ENCODE results near the gene UQCRC2. TPM values are rescaled to one million over a fixed set of nuclear protein-coding genes. Genes with fewer than 3 reads are reported as not detected.

The UQCRC2 gene
- total and polyA plus RNA-seq, 2 donors from 2014 or later = 199 to 314 TPM

GRCh38 chr16:22012241-22012640, 59.1 kb downstream of the UQCRC2 start:
- TF ChIP-seq CTCF (IDR thresholded peaks at IDR 0.05; ENCODE audit: borderline replicate concordance, extremely low read depth, insufficient read depth) = no peak
- H3K27ac ChIP-seq (ENCODE audit: low read depth in 2 of 2, low read length in 2 of 2) = no peak overlapping the region
- H3K9me3 ChIP-seq (ENCODE audit: control insufficient read depth in 2 of 3, insufficient read depth in 1 of 3, low read length in 3 of 3) = no peaks in the 10 kb centered on the region
- no peak overlapping the region for H3K9ac ChIP-seq (ENCODE audit: low read length in 3 of 3)
- intact Hi-C loops (cut with DNase I) = no loop called here
- FAIRE-seq (no peak), DNase-seq (no peak)
- no peak overlapping the region for H3K4me3 ChIP-seq (ENCODE audit: low read length in 3 of 3)
- H3K36me3 ChIP-seq (ENCODE audit: control insufficient read depth in 2 of 3, insufficient read depth in 3 of 3, low read length in 3 of 3) = no peaks in the 10 kb centered on the region
- H3K4me1 ChIP-seq (ENCODE audit: control insufficient read depth in 2 of 3, insufficient read depth in 2 of 3, low read depth in 1 of 3, low read length in 3 of 3) = peaks cover 0 to 2% (median 0%) of the 10 kb centered on the region in 3 donors
- H3K27me3 ChIP-seq (ENCODE audit: control insufficient read depth, insufficient read depth, low read length) = no peaks in the 10 kb centered on the region

GRCh38 chr16:22013486-22013885, 60.3 kb downstream of the UQCRC2 start:
- FAIRE-seq = no peak
- H3K4me1 ChIP-seq (ENCODE audit: control insufficient read depth in 2 of 3, insufficient read depth in 2 of 3, low read depth in 1 of 3, low read length in 3 of 3) = peaks cover 0 to 2% (median 0%) of the 10 kb centered on the region in 3 donors
- DNase-seq = no peak

GRCh38 chr16:22014271-22014873, 61.2 kb downstream of the UQCRC2 start:
- DNase-seq (no peak), FAIRE-seq (no peak)
- no peaks in the 10 kb centered on the region for H3K27me3 ChIP-seq (ENCODE audit: control insufficient read depth, insufficient read depth, low read length)
- H3K27ac ChIP-seq (ENCODE audit: low read depth in 2 of 2, low read length in 2 of 2) = no peak overlapping the region
- H3K4me1 ChIP-seq (ENCODE audit: control insufficient read depth in 2 of 3, insufficient read depth in 2 of 3, low read depth in 1 of 3, low read length in 3 of 3) = no peaks in the 10 kb centered on the region
- H3K9ac ChIP-seq (ENCODE audit: low read length in 3 of 3) = no peak overlapping the region
- intact Hi-C loops (cut with DNase I) = no loop called here
- no peak overlapping the region for H3K4me3 ChIP-seq (ENCODE audit: low read length in 3 of 3)
- no peak for TF ChIP-seq CTCF (IDR thresholded peaks at IDR 0.05; ENCODE audit: borderline replicate concordance, extremely low read depth, insufficient read depth)
- H3K36me3 ChIP-seq (ENCODE audit: control insufficient read depth in 2 of 3, insufficient read depth in 3 of 3, low read length in 3 of 3) = no peaks in the 10 kb centered on the region
- no peaks in the 10 kb centered on the region for H3K9me3 ChIP-seq (ENCODE audit: control insufficient read depth in 2 of 3, insufficient read depth in 1 of 3, low read length in 3 of 3)

More at GRCh38 chr16:22013486-22013885, 60.3 kb downstream of the UQCRC2 start:
- no peaks in the 10 kb centered on the region for H3K27me3 ChIP-seq (ENCODE audit: control insufficient read depth, insufficient read depth, low read length)
- no peak overlapping the region for H3K27ac ChIP-seq (ENCODE audit: low read depth in 2 of 2, low read length in 2 of 2)
- no peak overlapping the region for H3K9ac ChIP-seq (ENCODE audit: low read length in 3 of 3)
- TF ChIP-seq CTCF (IDR thresholded peaks at IDR 0.05; ENCODE audit: borderline replicate concordance, extremely low read depth, insufficient read depth) = no peak
- intact Hi-C loops (cut with DNase I) = no loop called here
- no peaks in the 10 kb centered on the region for H3K36me3 ChIP-seq (ENCODE audit: control insufficient read depth in 2 of 3, insufficient read depth in 3 of 3, low read length in 3 of 3)
- no peaks in the 10 kb centered on the region for H3K9me3 ChIP-seq (ENCODE audit: control insufficient read depth in 2 of 3, insufficient read depth in 1 of 3, low read length in 3 of 3)
- no peak overlapping the region for H3K4me3 ChIP-seq (ENCODE audit: low read length in 3 of 3)

GRCh38 chr16:22016927-22017326, 63.8 kb downstream of the UQCRC2 start:
- intact Hi-C loops (cut with DNase I) = no loop called here
- no peaks in the 10 kb centered on the region for H3K4me1 ChIP-seq (ENCODE audit: control insufficient read depth in 2 of 3, insufficient read depth in 2 of 3, low read depth in 1 of 3, low read length in 3 of 3)

More at GRCh38 chr16:22016927-22017326, 63.8 kb downstream of the UQCRC2 start:
- no peak for FAIRE-seq
- no peak for DNase-seq
- Histone ChIP-seq H3K36me3 (ENCODE audit: control insufficient read depth in 2 of 3, insufficient read depth in 3 of 3, low read length in 3 of 3) (no peaks in the 10 kb centered on the region), H3K27ac (ENCODE audit: low read depth in 2 of 2, low read length in 2 of 2) (no peak overlapping the region), H3K27me3 (ENCODE audit: control insufficient read depth, insufficient read depth, low read length) (no peaks in the 10 kb centered on the region), H3K4me3 (ENCODE audit: low read length in 3 of 3) (no peak overlapping the region), H3K9ac (ENCODE audit: low read length in 3 of 3) (no peak overlapping the region), H3K9me3 (ENCODE audit: control insufficient read depth in 2 of 3, insufficient read depth in 1 of 3, low read length in 3 of 3) (no peaks in the 10 kb centered on the region)
- TF ChIP-seq CTCF (IDR thresholded peaks at IDR 0.05; ENCODE audit: borderline replicate concordance, extremely low read depth, insufficient read depth) = no peak

Data from kidney (tissue), 14 donors.